GM12875 (cell line): ENCODE measurements around the gene MSRB3.
A peak's percentile ranks its signal among the peaks of the same experiment; 100 is the strongest.
"Not testable (repeated sequence)": the region's sequence is repeated elsewhere in the genome, so short reads cannot be mapped to it uniquely, and the experiment has no call there.

Experiments
- H3K4me3 ChIP-seq: one replicate; pipeline ENCODE4 v1.5.1; 2011; ENCODE audit warnings: low read depth, low read length, control low read depth
- CTCF ChIP-seq: IDR thresholded peaks from 2 replicates; pipeline ENCODE4 v1.5.1; 2011; ENCODE audit warnings: low read depth, mild to moderate bottlenecking, control low read depth, inconsistent platforms, low read length, moderate library complexity, borderline replicate concordance; ENCODE audit not compliant: insufficient read depth

The MSRB3 gene

GRCh38 chr12:65275627-65276026 is 2.9 kb upstream of the MSRB3 start:
- TF ChIP-seq CTCF: no peak
- no peak overlapping the region for H3K4me3 ChIP-seq

GRCh38 chr12:65276916-65277530 is 1.5 kb upstream of the MSRB3 start:
- no peak overlapping the region for H3K4me3 ChIP-seq
- TF ChIP-seq CTCF: no peak

GRCh38 chr12:65277994-65278575 is 398 bp upstream of the MSRB3 start:
- peak overlapping the region; percentile 46 for H3K4me3 ChIP-seq
- TF ChIP-seq CTCF: no peak

- no peak for TF ChIP-seq CTCF
- H3K4me3 ChIP-seq: peak overlapping the region; percentile 46
Observed at GRCh38 chr12:65279369-65280112, 1.1 kb downstream of the MSRB3 start.

GRCh38 chr12:65280306-65280705 is 1.8 kb downstream of the MSRB3 start:
- H3K4me3 ChIP-seq: no peak overlapping the region
- no peak for TF ChIP-seq CTCF

- H3K4me3 ChIP-seq: no peak overlapping the region
- no peak for TF ChIP-seq CTCF
Observed at GRCh38 chr12:65282840-65283239, 4.4 kb downstream of the MSRB3 start.

GRCh38 chr12:65285532-65285931 is 7.0 kb downstream of the MSRB3 start:
- H3K4me3 ChIP-seq: not testable (repeated sequence)
